HCT116 (cell line): ENCODE data around the gene MID1IP1. TPM values are rescaled to one million over a fixed set of nuclear protein-coding genes. Genes with fewer than 3 reads are reported as not detected.

Experiments used
- ATAC-seq: fragments of 200-7000 bp; cut with Tn5 transposase; 2 replicates; pipeline ENCODE4 v1.9.1; 2020; ENCODE audit warnings: mild to moderate bottlenecking, moderate library complexity
- BruUV-seq: library from RNA; stranded (reverse); fragments of 400-500 nt; replicated peaks from 2 replicates; lab custom pipeline; 2021; lab: Mats Ljungman, UMichigan
- CTCF ChIA-PET: fragments of 300-600 bp; sonication (Branson Sonifier 250); formaldehyde crosslinking; loops from one replicate; lab custom pipeline; 2021; ENCODE audit warnings: antibody characterized with exemption; lab: Charles Lee
- POLR2A ChIA-PET: fragments of 300-600, 350-600 bp; sonication (Branson Sonifier 250); formaldehyde crosslinking; loops from one replicate; lab custom pipeline; 2021; ENCODE audit warnings: antibody characterized with exemption; lab: Charles Lee
- RAD21 ChIA-PET, 2 experiments: fragments of 300-600 bp; sonication (Branson Sonifier 250); formaldehyde crosslinking; loops; one replicate each; lab custom pipeline; 2023; ENCODE audit warnings: low total read pairs in 2 of 2; ENCODE audit not compliant: uncharacterized antibody in 2 of 2, unreplicated experiment in 2 of 2, low non-redundant PET in 1 of 2; lab: Charles Lee
- DNase-seq: peaks from one replicate; pipeline ENCODE4 v3.0.0-alpha.2; 2010; ENCODE audit warnings: low read depth, low spot score
- H2AFZ ChIP-seq: fragments of 200-600 bp; shearing (Covaris generic), sonication (generic); 2 replicates; pipeline ENCODE4 v1.6.1; 2017; ENCODE audit warnings: low read depth, mixed run types, mixed read lengths, antibody characterized with exemption, low read length; ENCODE audit not compliant: poor library complexity, severe bottlenecking
- H3K27ac ChIP-seq: 2 replicates; pipeline ENCODE4 v1.5.1; 2012; ENCODE audit warnings: low read depth, low read length
- H3K27me3 ChIP-seq: fragments of 200-600 bp; sonication (generic); 2 replicates; pipeline ENCODE4 v1.6.1; 2016; ENCODE audit warnings: mixed run types, low read length, mixed read lengths; ENCODE audit not compliant: insufficient read depth
- H3K36me3 ChIP-seq, 2 experiments: fragments of 200-500 bp in 1 of 2; fragments of 200-600 bp in 1 of 2; sonication (Bioruptor generic) in 1 of 2; sonication (generic) in 1 of 2; 2 replicates each; pipeline versions ENCODE4 v1.5.1 to v1.6.1; 2014 to 2016; ENCODE audit warnings: low read length in 2 of 2, inconsistent platforms in 1 of 2, mixed read lengths in 1 of 2, mixed run types in 1 of 2; ENCODE audit not compliant: insufficient read depth in 2 of 2, control insufficient read depth in 1 of 2
- H3K4me1 ChIP-seq, 2 experiments: fragments of 200-600 bp in 1 of 2; sonication (generic) in 1 of 2; 2 replicates each; pipeline versions ENCODE4 v1.5.1 to v1.6.1; 2012 to 2017; ENCODE audit warnings: low read length in 2 of 2, inconsistent platforms in 1 of 2, mild to moderate bottlenecking in 1 of 2, mixed read lengths in 1 of 2, mixed run types in 1 of 2, moderate library complexity in 1 of 2; ENCODE audit not compliant: insufficient read depth in 2 of 2, control insufficient read depth in 1 of 2
- H3K4me2 ChIP-seq: fragments of 200-600 bp; sonication (generic); 2 replicates; pipeline ENCODE4 v1.6.1; 2017; ENCODE audit warnings: mixed run types, low read length, mixed read lengths
- H3K4me3 ChIP-seq, 2 experiments: fragments of 200-600 bp in 1 of 2; sonication (generic) in 1 of 2; replicated peaks in 1 of 2; 2 replicates each; pipeline ENCODE4 v1.5.1; 2011 to 2016; ENCODE audit warnings: low read length in 2 of 2, control low read depth in 1 of 2, low read depth in 1 of 2, mild to moderate bottlenecking in 1 of 2, mixed read lengths in 1 of 2, mixed run types in 1 of 2
- H3K79me2 ChIP-seq: fragments of 200-600 bp; sonication (generic); 2 replicates; pipeline ENCODE4 v1.6.1; 2017; ENCODE audit warnings: mild to moderate bottlenecking, mixed run types, low read length, moderate library complexity, mixed read lengths; ENCODE audit not compliant: insufficient read depth
- H3K9ac ChIP-seq: fragments of 200-600 bp; sonication (generic); 2 replicates; pipeline ENCODE4 v1.6.1; 2016; ENCODE audit warnings: low read length, mixed read lengths
- H3K9me2 ChIP-seq: fragments of 200-600 bp; sonication (generic), shearing (Covaris generic); 2 replicates; pipeline ENCODE4 v1.6.1; 2017; ENCODE audit warnings: mixed run types, mild to moderate bottlenecking, moderate library complexity; ENCODE audit not compliant: insufficient read depth
- H3K9me3 ChIP-seq, 2 experiments: fragments of 200-500 bp in 1 of 2; fragments of 200-600 bp in 1 of 2; sonication (Bioruptor generic) in 1 of 2; sonication (generic) in 1 of 2; 2 replicates each; pipeline ENCODE4 v1.6.1; 2014 to 2017; ENCODE audit warnings: low read length in 2 of 2, mixed read lengths in 2 of 2, inconsistent platforms in 1 of 2, low read depth in 1 of 2, mild to moderate bottlenecking in 1 of 2, mixed run types in 1 of 2, moderate library complexity in 1 of 2; ENCODE audit not compliant: control insufficient read depth in 1 of 2, insufficient read depth in 1 of 2
- H4K20me1 ChIP-seq: fragments of 200-600 bp; sonication (generic), shearing (Covaris generic); 2 replicates; pipeline ENCODE4 v1.6.1; 2017; ENCODE audit warnings: mixed run types, mild to moderate bottlenecking, moderate library complexity; ENCODE audit not compliant: insufficient read depth
- ATF3 ChIP-seq: IDR thresholded peaks from 2 replicates; pipeline ENCODE4 v1.6.1; 2012
- EZH2phosphoT487 ChIP-seq: fragments of 200-600 bp; IDR thresholded peaks from 2 replicates; pipeline ENCODE4 v1.6.1; 2018; ENCODE audit warnings: antibody characterized with exemption, borderline replicate concordance
- FOSL1 ChIP-seq: IDR thresholded peaks from 2 replicates; pipeline ENCODE4 v1.6.1; 2012; ENCODE audit warnings: low read depth
- JUND ChIP-seq: IDR thresholded peaks from 2 replicates; pipeline ENCODE4 v1.6.1; 2012
- POLR2A ChIP-seq: IDR thresholded peaks from 2 replicates; pipeline ENCODE4 v1.7.0; 2011; ENCODE audit warnings: borderline replicate concordance; ENCODE audit not compliant: insufficient read depth, insufficient read length; ENCODE audit errors: extremely low read depth
- POLR2AphosphoS5 ChIP-seq: IDR thresholded peaks from 2 replicates; pipeline ENCODE4 v1.6.1; 2011; ENCODE audit warnings: mild to moderate bottlenecking, low read depth, low read length, moderate library complexity
- RAD21 ChIP-seq: IDR thresholded peaks from 2 replicates; pipeline ENCODE4 v1.6.1; 2012; ENCODE audit warnings: low read depth, mild to moderate bottlenecking
- SRF ChIP-seq: IDR thresholded peaks from 2 replicates; pipeline ENCODE4 v1.6.1; 2012; ENCODE audit warnings: low read depth
- TCF7L2 ChIP-seq: IDR thresholded peaks from 2 replicates; pipeline ENCODE4 v1.7.0; 2011; ENCODE audit warnings: borderline replicate concordance, inconsistent platforms; ENCODE audit not compliant: insufficient read depth, insufficient read length; ENCODE audit errors: extremely low read depth
- ZFX ChIP-seq: fragments of 450-650 bp; IDR thresholded peaks from 2 replicates; pipeline ENCODE4 v1.6.1; 2017
- ZNF274 ChIP-seq: fragments of 200-500 bp; sonication (Bioruptor generic); IDR thresholded peaks from 2 replicates; pipeline ENCODE4 v1.6.1; 2014; ENCODE audit warnings: mild to moderate bottlenecking, low read depth, low read length, inconsistent platforms
- intact Hi-C: fragments of 100-400 bp; cut with micrococcal nuclease; formaldehyde crosslinking; loops from 2 replicates; pipeline ENCODE4 v1.10.0; 2022
- total RNA-seq: library from RNA; stranded (reverse); gene quantifications from one replicate; pipeline ENCODE4 v1.2.1, GENCODE V29; 2021; ENCODE audit not compliant: unreplicated experiment
- TF ChIP-seq, protein P1 (sequence below): IDR thresholded peaks from 2 replicates; pipeline ENCODE4 v1.6.1; 2011; ENCODE audit warnings: mild to moderate bottlenecking, low read length, moderate library complexity; ENCODE audit not compliant: insufficient replicate concordance; ENCODE audit errors: extremely low read depth
- TF ChIP-seq, protein P2 (sequence below), 3 experiments: fragments of 200-600 bp in 1 of 3; sonication (generic) in 1 of 3; IDR thresholded peaks in 2 of 3; conservative IDR thresholded peaks in 1 of 3; 2 replicates each; pipeline ENCODE4 v1.5.1; 2012 to 2017; ENCODE audit warnings: low read depth in 2 of 3, low read length in 2 of 3, antibody characterized with exemption in 1 of 3, borderline replicate concordance in 1 of 3, control low read depth in 1 of 3, mild to moderate bottlenecking in 1 of 3, mixed read lengths in 1 of 3, mixed run types in 1 of 3, moderate library complexity in 1 of 3; ENCODE audit not compliant: insufficient read depth in 1 of 3

Gene MID1IP1
- total RNA-seq, 1 experiment from 2014 or later, result 109 TPM

DNA sequence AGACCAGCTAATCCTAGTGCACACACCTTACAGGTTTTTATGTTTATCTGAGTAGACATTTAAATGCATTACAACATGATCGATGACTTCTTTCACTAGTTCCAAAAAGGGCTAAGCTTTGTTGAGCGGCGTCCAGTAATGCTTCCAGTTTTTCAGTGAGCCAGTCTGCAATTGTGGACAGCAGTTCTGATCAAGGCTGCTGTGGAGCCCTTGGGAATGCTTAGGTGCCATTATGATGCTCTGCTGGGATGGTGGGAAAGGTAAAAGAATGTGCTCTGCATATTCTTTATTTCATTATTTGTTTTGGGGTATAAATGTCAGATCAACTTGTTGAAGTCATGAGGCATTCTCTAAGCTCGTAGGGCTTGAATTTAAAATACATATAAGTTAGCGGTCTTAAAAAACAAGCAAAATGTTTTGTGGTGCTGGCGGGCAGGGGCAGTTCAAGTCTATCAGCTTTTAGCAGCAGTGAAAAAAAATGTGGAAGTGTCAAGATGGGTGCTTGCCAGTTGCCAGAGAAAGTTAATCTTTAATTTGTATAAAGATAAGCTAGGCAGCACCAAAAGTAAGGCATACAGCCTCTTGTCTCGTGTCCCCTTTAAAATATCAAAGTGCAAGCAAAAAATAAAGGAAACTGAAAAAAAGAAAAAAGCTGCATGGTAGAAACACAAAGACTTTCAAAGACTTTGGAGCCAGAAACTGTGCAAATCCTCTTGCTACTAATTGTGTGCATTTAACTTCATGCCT, 5.8 kb downstream of the MID1IP1 start:
- RAD21 ChIA-PET, result interaction anchor here in 1 of 2 experiments (0.6 kb wide), 1 partner anchor 306 kb away, joined by 3 read pairs; no protein-coding TSS in a partner anchor
- H3K27ac ChIP-seq, result no peak overlapping the region
- intact Hi-C loops, result loop anchor here (10.0 kb wide), 1 partner anchor 1368 kb away; no protein-coding TSS in a partner anchor
- H3K9me2 ChIP-seq, result no peaks in the 10 kb centered on the region
- no peaks in the 10 kb centered on the region for H3K27me3 ChIP-seq
- DNase-seq, result no peak
- H3K79me2 ChIP-seq, result peaks cover 38% of the 10 kb centered on the region
- POLR2A ChIA-PET, result interaction anchor here (0.9 kb wide), 1 partner anchor 278 kb away, joined by 3 read pairs; no protein-coding TSS in a partner anchor
- TF ChIP-seq POLR2AphosphoS5, result peak; percentile 21; the same call in 1 of the 2 replicates
- TF ChIP-seq FOSL1, result no peak
- TF ChIP-seq, all 23 proteins: peak for 1
- H3K4me1 ChIP-seq, result peaks cover 11 to 31% of the 10 kb centered on the region in 2 experiments; a peak in 3 of 4 replicates
- CTCF ChIA-PET, result interaction anchor here (1.5 kb wide), 1 partner anchor 345 kb away, joined by 3 read pairs; no protein-coding TSS in a partner anchor
- BruUV-seq, result no TSS peak
- H3K4me3 ChIP-seq, result peak overlapping the region in 1 of 2 experiments; percentile 77; a peak in 1 of 4 replicates
- H3K9ac ChIP-seq, result 0 out of 2 replicates have a peak overlapping the region, but pooled peaks have one; percentile 91
- H3K9me3 ChIP-seq, result no peaks in the 10 kb centered on the region
- no peak overlapping the region for H2AFZ ChIP-seq
- H3K4me2 ChIP-seq, result peak overlapping the region; percentile 84; the same call in 1 of the 2 replicates
- H3K36me3 ChIP-seq, result peaks cover 0 to 5% of the 10 kb centered on the region in 2 experiments; a peak in 1 of 4 replicates
- no peaks in the 10 kb centered on the region for H4K20me1 ChIP-seq
- no peak for ATAC-seq

GRCh38 chrX:38807873-38808272, 6.6 kb downstream of the MID1IP1 start:
- Histone ChIP-seq H3K27me3 (no peaks in the 10 kb centered on the region), H4K20me1 (no peaks in the 10 kb centered on the region), H3K4me2 (no peak overlapping the region), H3K36me3 (peaks cover 0 to 5% of the 10 kb centered on the region in 2 experiments; a peak in 1 of 4 replicates), H3K4me3 (no peak overlapping the region), H3K9ac (no peak overlapping the region), H3K79me2 (peaks cover 31% of the 10 kb centered on the region), H3K9me2 (no peaks in the 10 kb centered on the region), H3K27ac (no peak overlapping the region), H2AFZ (no peak overlapping the region), H3K9me3 (no peaks in the 10 kb centered on the region), H3K4me1 (peaks cover 11 to 26% of the 10 kb centered on the region in 2 experiments; a peak in 3 of 4 replicates)
- DNase-seq, result no peak
- RAD21 ChIA-PET, result interaction anchor here in 1 of 2 experiments (0.6 kb wide), 1 partner anchor 305 kb away, joined by 3 read pairs; no protein-coding TSS in a partner anchor
- BruUV-seq, result no TSS peak
- POLR2A ChIA-PET, result interaction anchor here (0.9 kb wide), 1 partner anchor 278 kb away, joined by 3 read pairs; no protein-coding TSS in a partner anchor
- ATAC-seq, result no peak
- CTCF ChIA-PET, result no interaction called here
- intact Hi-C loops, result loop anchor here (10.0 kb wide), 1 partner anchor 1367 kb away; no protein-coding TSS in a partner anchor
- TF ChIP-seq, protein P1, sequence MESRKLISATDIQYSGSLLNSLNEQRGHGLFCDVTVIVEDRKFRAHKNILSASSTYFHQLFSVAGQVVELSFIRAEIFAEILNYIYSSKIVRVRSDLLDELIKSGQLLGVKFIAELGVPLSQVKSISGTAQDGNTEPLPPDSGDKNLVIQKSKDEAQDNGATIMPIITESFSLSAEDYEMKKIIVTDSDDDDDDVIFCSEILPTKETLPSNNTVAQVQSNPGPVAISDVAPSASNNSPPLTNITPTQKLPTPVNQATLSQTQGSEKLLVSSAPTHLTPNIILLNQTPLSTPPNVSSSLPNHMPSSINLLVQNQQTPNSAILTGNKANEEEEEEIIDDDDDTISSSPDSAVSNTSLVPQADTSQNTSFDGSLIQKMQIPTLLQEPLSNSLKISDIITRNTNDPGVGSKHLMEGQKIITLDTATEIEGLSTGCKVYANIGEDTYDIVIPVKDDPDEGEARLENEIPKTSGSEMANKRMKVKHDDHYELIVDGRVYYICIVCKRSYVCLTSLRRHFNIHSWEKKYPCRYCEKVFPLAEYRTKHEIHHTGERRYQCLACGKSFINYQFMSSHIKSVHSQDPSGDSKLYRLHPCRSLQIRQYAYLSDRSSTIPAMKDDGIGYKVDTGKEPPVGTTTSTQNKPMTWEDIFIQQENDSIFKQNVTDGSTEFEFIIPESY, result no peak
- TF ChIP-seq ZNF274 (no peak), JUND (no peak), ZFX (no peak), EZH2phosphoT487 (no peak), RAD21 (no peak), ATF3 (no peak), SRF (no peak), TCF7L2 (no peak), POLR2A (no peak)
- TF ChIP-seq, protein P2, sequence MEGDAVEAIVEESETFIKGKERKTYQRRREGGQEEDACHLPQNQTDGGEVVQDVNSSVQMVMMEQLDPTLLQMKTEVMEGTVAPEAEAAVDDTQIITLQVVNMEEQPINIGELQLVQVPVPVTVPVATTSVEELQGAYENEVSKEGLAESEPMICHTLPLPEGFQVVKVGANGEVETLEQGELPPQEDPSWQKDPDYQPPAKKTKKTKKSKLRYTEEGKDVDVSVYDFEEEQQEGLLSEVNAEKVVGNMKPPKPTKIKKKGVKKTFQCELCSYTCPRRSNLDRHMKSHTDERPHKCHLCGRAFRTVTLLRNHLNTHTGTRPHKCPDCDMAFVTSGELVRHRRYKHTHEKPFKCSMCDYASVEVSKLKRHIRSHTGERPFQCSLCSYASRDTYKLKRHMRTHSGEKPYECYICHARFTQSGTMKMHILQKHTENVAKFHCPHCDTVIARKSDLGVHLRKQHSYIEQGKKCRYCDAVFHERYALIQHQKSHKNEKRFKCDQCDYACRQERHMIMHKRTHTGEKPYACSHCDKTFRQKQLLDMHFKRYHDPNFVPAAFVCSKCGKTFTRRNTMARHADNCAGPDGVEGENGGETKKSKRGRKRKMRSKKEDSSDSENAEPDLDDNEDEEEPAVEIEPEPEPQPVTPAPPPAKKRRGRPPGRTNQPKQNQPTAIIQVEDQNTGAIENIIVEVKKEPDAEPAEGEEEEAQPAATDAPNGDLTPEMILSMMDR (IDR thresholded peaks at IDR 0.05 in 2 of 3, conservative IDR thresholded peaks at IDR 0.05 in 1 of 3; ENCODE audit: borderline replicate concordance in 1 of 3, insufficient read depth in 1 of 3, low read depth in 2 of 3, low read length in 2 of 3), result no peak
